HepG2 (cell line): Measurements from ENCODE around the gene EEPD1. TPM values are rescaled to one million over a fixed set of nuclear protein-coding genes. Genes with fewer than 3 reads are reported as not detected.

Experiments used
- ATAC-seq: fragments of 200-7000 bp; cut with Tn5 transposase; 3 replicates; pipeline ENCODE4 v1.9.1; 2020; ENCODE audit warnings: mild to moderate bottlenecking, moderate library complexity
- BruUV-seq: library from RNA; stranded (reverse); fragments of 400-500 nt; replicated peaks from 2 replicates; lab custom pipeline; 2021; lab: Mats Ljungman, UMichigan
- CTCF ChIA-PET: fragments of 300-600 bp; formaldehyde crosslinking; extraction: SDS; loops from one replicate; lab custom pipeline; 2021; ENCODE audit warnings: low total read pairs, inconsistent platforms, low intra/inter-chr PET ratio; lab: Yijun Ruan, JAX
- POLR2A ChIA-PET: fragments of 350-600 bp; sonication (Branson Sonifier 250); formaldehyde crosslinking; loops from one replicate; lab custom pipeline; 2020; ENCODE audit warnings: antibody characterized with exemption, inconsistent platforms; lab: Yijun Ruan, JAX
- DNase-seq: peaks from one replicate; pipeline ENCODE4 v3.0.0-alpha.2; 2015; ENCODE audit warnings: low spot score
- FAIRE-seq: peaks from 3 replicates; lab custom pipeline; 2011; peaks lifted over from hg19 to GRCh38; lab: Jason Lieb, UNC
- H2AFZ ChIP-seq: one replicate; pipeline ENCODE4 v1.6.1; 2011; ENCODE audit warnings: low read length, inconsistent platforms
- H3K27ac ChIP-seq: fragments of 300-600 bp; 3 replicates; pipeline ENCODE4 v1.8.0; 2011; ENCODE audit warnings: mixed run types, mild to moderate bottlenecking, mixed read lengths, low read length, inconsistent platforms; ENCODE audit not compliant: insufficient read depth; ENCODE audit errors: extremely low read length
- H3K27me3 ChIP-seq, 2 experiments: fragments of 200-600 bp in 1 of 2; 2 replicates in 1 of 2; 3 replicates in 1 of 2; pipeline versions ENCODE4 v1.6.0 to v1.8.0; 2011; ENCODE audit warnings: low read length in 2 of 2, mild to moderate bottlenecking in 2 of 2, moderate library complexity in 2 of 2, inconsistent platforms in 1 of 2; ENCODE audit not compliant: insufficient read depth in 2 of 2, control insufficient read depth in 1 of 2
- H3K36me3 ChIP-seq, 2 experiments: fragments of 200-600 bp in 1 of 2; replicated peaks in 1 of 2; 2 replicates in 1 of 2; 3 replicates in 1 of 2; pipeline versions ENCODE4 v1.5.1 to v1.8.0; 2011; ENCODE audit warnings: low read length in 2 of 2, inconsistent platforms in 1 of 2; ENCODE audit not compliant: insufficient read depth in 2 of 2, control insufficient read depth in 1 of 2
- H3K4me1 ChIP-seq: 2 replicates; pipeline ENCODE4 v1.5.1; 2012; ENCODE audit warnings: low read length, inconsistent platforms; ENCODE audit not compliant: insufficient read depth
- H3K4me2 ChIP-seq: 2 replicates; pipeline ENCODE4 v1.6.0; 2011; ENCODE audit warnings: low read depth, low read length, inconsistent platforms
- H3K4me3 ChIP-seq, 3 experiments: fragments of 200-600 bp in 1 of 3; sonication (generic), shearing (Covaris generic) in 1 of 3; replicated peaks in 1 of 3; 2 replicates each; pipeline ENCODE4 v1.5.1; 2011 to 2016; ENCODE audit warnings: low read length in 3 of 3, inconsistent platforms in 2 of 3, low read depth in 2 of 3, mild to moderate bottlenecking in 2 of 3, control low read depth in 1 of 3, mixed read lengths in 1 of 3; ENCODE audit not compliant: insufficient read depth in 1 of 3
- H3K79me2 ChIP-seq: one replicate; pipeline ENCODE4 v1.6.1; 2011; ENCODE audit warnings: low read length, inconsistent platforms; ENCODE audit not compliant: insufficient read depth
- H3K9ac ChIP-seq: 2 replicates; pipeline ENCODE4 v1.6.0; 2011; ENCODE audit warnings: mild to moderate bottlenecking, low read depth, low read length, inconsistent platforms; ENCODE audit not compliant: insufficient read depth
- H3K9me3 ChIP-seq: 2 replicates; pipeline ENCODE4 v1.5.1; 2012; ENCODE audit warnings: mild to moderate bottlenecking, low read length
- H4K20me1 ChIP-seq: 2 replicates; pipeline ENCODE4 v1.6.0; 2011; ENCODE audit warnings: inconsistent platforms, mild to moderate bottlenecking, low read length, moderate library complexity; ENCODE audit not compliant: insufficient read depth
- CENPT ChIP-seq: sonication (generic); formaldehyde crosslinking; IDR thresholded peaks from 2 replicates; pipeline ENCODE4 v1.8.0; 2022; ENCODE audit warnings: low read depth, mild to moderate bottlenecking, moderate library complexity, missing genetic modification reagents
- EP300 ChIP-seq, 3 experiments: sonication (generic) in 1 of 3; formaldehyde crosslinking in 1 of 3; IDR thresholded peaks; 2 replicates each; pipeline versions ENCODE4 v1.5.1 to v1.6.1; 2011 to 2020; ENCODE audit warnings: low read depth in 2 of 3, low read length in 2 of 3, borderline replicate concordance in 1 of 3, improper control_type of control experiment in 1 of 3, mild to moderate bottlenecking in 1 of 3, missing genetic modification reagents in 1 of 3, moderate library complexity in 1 of 3
- FOXP4 ChIP-seq: sonication (generic); formaldehyde crosslinking; IDR thresholded peaks from 2 replicates; pipeline ENCODE4 v1.4.0; 2020; ENCODE audit warnings: missing genetic modification reagents
- SPEN ChIP-seq: sonication (generic); formaldehyde crosslinking; IDR thresholded peaks from 2 replicates; pipeline ENCODE4 v1.5.1; 2020; ENCODE audit warnings: low read depth, mild to moderate bottlenecking, missing genetic modification reagents
- TFE3 ChIP-seq: IDR thresholded peaks from 2 replicates; pipeline ENCODE4 v1.6.1; 2016
- TSC22D2 ChIP-seq: sonication (generic); formaldehyde crosslinking; IDR thresholded peaks from 2 replicates; pipeline ENCODE4 v1.5.1; 2020; ENCODE audit warnings: missing genetic modification reagents, mild to moderate bottlenecking, borderline replicate concordance
- WGBS: methylation state at CpG from one replicate; pipeline ENCODE4 v1.1.6; 2017; ENCODE audit warnings: low lambda C conversion rate; 5-methylcytosine and 5-hydroxymethylcytosine counted together
- in situ Hi-C: cut with HindIII; loops from 2 replicates; pipeline ENCODE4 v1.10.0; 2017; ENCODE audit warnings: low pct_unique_long_range_greater_than_20kb; ENCODE audit not compliant: extremely low pct_ligation_motif_present
- intact Hi-C: fragments of 100-400 bp; cut with micrococcal nuclease; formaldehyde crosslinking; loops from one replicate; pipeline ENCODE4 v1.10.0; 2022; ENCODE audit not compliant: unreplicated experiment
- polyA plus RNA-seq, 8 experiments: library from polyadenylated mRNA; depleted of rRNA in 3 of 8; stranded (reverse) in 7 of 8; unstranded in 1 of 8; fragments of >200 nt; fragmentation: Illumina TruSeq in 4 of 8; extraction: Trizol in 4 of 8; gene quantifications; 2 replicates each; pipeline versions ENCODE4 v1.2.1 to v1.2.3, GENCODE V29; 2011 to 2016; ENCODE audit warnings: low read depth in 4 of 8, missing spikeins in 1 of 8, mixed read lengths in 1 of 8; ENCODE audit not compliant: insufficient read depth in 1 of 8
- total RNA-seq, 5 experiments: library from RNA; depleted of rRNA; stranded (reverse); fragments of >200 nt; fragmentation: Illumina TruSeq; extraction: Trizol; gene quantifications; 2 replicates each; pipeline ENCODE4 v1.2.3, GENCODE V29; 2016; ENCODE audit warnings: low read depth in 1 of 5

EEPD1 gene
- total and polyA plus RNA-seq, 2 of the 13 experiments (the other 11 are each of a cell fraction or from before 2014, with no cell fraction given), result 10.1 to 16.4 TPM

GRCh38 chr7:36129048-36129534 is 24.0 kb upstream of the EEPD1 start (continued):
- TF ChIP-seq FOXP4 (CRISPR knock-in tag) (0 out of 2 replicates have a peak, but pooled peaks have one; percentile 27), SPEN (CRISPR knock-in tag) (peak; percentile 10; the same call in 1 of the 2 replicates), EP300 (IDR thresholded peaks at IDR 0.05; ENCODE audit: low read depth in 2 of 2, low read length in 2 of 2) (peak in 1 of 2 experiments; percentile 41; a peak in 1 of 4 replicates), EP300 (CRISPR knock-in tag; IDR thresholded peaks at IDR 0.05; ENCODE audit: borderline replicate concordance) (no peak), TFE3 (CRISPR knock-in tag) (peak; percentile 47; the same call in 1 of the 2 replicates)

GRCh38 chr7:36130236-36130945 is 22.7 kb upstream of the EEPD1 start:
- peaks cover 36% of the 10 kb centered on the region for H3K4me1 ChIP-seq
- no peak for DNase-seq
- POLR2A ChIA-PET, result no interaction called here
- no peaks in the 10 kb centered on the region for H3K79me2 ChIP-seq
- no peak overlapping the region for H3K4me3 ChIP-seq
- no peaks in the 10 kb centered on the region for H3K9me3 ChIP-seq
- H3K4me2 ChIP-seq, result peak overlapping the region; percentile 44; the same call in 1 of the 2 replicates
- no peaks in the 10 kb centered on the region for H4K20me1 ChIP-seq
- H3K9ac ChIP-seq, result no peak overlapping the region
- TF ChIP-seq TSC22D2, result no peak
- no peak for TF ChIP-seq CENPT (CRISPR knock-in tag)
- no peak for ATAC-seq
- in situ Hi-C loops, result no loop called here
- FAIRE-seq, result no peak
- no peak overlapping the region for H3K27ac ChIP-seq
- CTCF ChIA-PET, result no interaction called here
- intact Hi-C loops, result no loop called here
- H3K36me3 ChIP-seq, result no peaks in the 10 kb centered on the region
- 60% methylated on average over 7 of the region's 7 CpGs for WGBS
- peaks cover 1 to 11% of the 10 kb centered on the region in 2 experiments; a peak in 3 of 5 replicates for H3K27me3 ChIP-seq
- no peak overlapping the region for H2AFZ ChIP-seq
- no TSS peak for BruUV-seq
